DOHH2 (cell line): ENCODE results near the gene CRAMP1.

Experiments
- EZH2phosphoT487 ChIP-seq: fragments of 200-600 bp; sonication (generic); IDR thresholded peaks from 2 replicates; pipeline ENCODE4 v1.6.1; 2017; ENCODE audit warnings: borderline replicate concordance, mild to moderate bottlenecking, antibody characterized with exemption, low read length, moderate library complexity, mixed read lengths
- TF ChIP-seq, protein P1 (sequence below): fragments of 200-600 bp; sonication (generic); IDR thresholded peaks from one replicate; pipeline ENCODE4 v1.5.1; 2014; ENCODE audit warnings: antibody characterized with exemption, mild to moderate bottlenecking, low read depth, low read length; ENCODE audit not compliant: poor library complexity, severe bottlenecking

DNA sequence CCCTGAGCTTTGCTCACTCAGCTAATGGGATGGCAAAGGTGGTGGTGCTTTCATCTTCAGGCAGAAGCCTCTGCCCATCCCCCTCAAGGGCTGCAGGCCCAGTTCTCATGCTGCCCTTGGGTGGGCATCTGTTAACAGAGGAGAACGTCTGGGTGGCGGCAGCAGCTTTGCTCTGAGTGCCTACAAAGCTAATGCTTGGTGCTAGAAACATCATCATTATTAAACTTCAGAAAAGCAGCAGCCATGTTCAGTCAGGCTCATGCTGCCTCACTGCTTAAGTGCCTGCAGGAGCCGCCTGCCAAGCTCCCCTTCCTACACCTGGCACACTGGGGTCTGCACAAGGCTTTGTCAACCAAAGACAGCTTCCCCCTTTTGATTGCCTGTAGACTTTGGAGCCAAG, 88.1 kb downstream of the CRAMP1 start:
- TF ChIP-seq, protein P1, sequence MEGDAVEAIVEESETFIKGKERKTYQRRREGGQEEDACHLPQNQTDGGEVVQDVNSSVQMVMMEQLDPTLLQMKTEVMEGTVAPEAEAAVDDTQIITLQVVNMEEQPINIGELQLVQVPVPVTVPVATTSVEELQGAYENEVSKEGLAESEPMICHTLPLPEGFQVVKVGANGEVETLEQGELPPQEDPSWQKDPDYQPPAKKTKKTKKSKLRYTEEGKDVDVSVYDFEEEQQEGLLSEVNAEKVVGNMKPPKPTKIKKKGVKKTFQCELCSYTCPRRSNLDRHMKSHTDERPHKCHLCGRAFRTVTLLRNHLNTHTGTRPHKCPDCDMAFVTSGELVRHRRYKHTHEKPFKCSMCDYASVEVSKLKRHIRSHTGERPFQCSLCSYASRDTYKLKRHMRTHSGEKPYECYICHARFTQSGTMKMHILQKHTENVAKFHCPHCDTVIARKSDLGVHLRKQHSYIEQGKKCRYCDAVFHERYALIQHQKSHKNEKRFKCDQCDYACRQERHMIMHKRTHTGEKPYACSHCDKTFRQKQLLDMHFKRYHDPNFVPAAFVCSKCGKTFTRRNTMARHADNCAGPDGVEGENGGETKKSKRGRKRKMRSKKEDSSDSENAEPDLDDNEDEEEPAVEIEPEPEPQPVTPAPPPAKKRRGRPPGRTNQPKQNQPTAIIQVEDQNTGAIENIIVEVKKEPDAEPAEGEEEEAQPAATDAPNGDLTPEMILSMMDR: no peak
- TF ChIP-seq EZH2phosphoT487: no peak
